Thyroid gland (tissue), 4 donors: Measurements from ENCODE around the gene RAB31. TPM values are rescaled to one million over a fixed set of nuclear protein-coding genes. Genes with fewer than 3 reads are reported as not detected.

ENCODE experiments used
- DNase-seq, 2 donors: peaks; one replicate each; pipeline ENCODE4 v3.0.0-alpha.2; 2019
- H3K27ac ChIP-seq, 3 donors: fragments of 200-600 bp; sonication (generic); 1 replicate in 2 of 3; 2 replicates in 1 of 3; pipeline ENCODE4 v1.5.1; 2016 to 2019; ENCODE audit warnings: mild to moderate bottlenecking in 1 of 3, moderate library complexity in 1 of 3
- H3K27me3 ChIP-seq: fragments of 200-600 bp; sonication (generic); one replicate; pipeline ENCODE4 v1.5.1; 2019
- H3K36me3 ChIP-seq, 2 donors: fragments of 200-600 bp; sonication (generic); one replicate each; pipeline ENCODE4 v1.5.1; 2016 to 2019
- H3K4me1 ChIP-seq, 2 donors: fragments of 200-600 bp; sonication (generic); one replicate each; pipeline ENCODE4 v1.5.1; 2017 to 2019
- H3K4me3 ChIP-seq, 3 donors: fragments of 200-600 bp; sonication (generic); replicated peaks in 1 of 3; 1 replicate in 2 of 3; 2 replicates in 1 of 3; pipeline ENCODE4 v1.5.1; 2016; ENCODE audit warnings: mild to moderate bottlenecking in 1 of 3
- H3K9me3 ChIP-seq: fragments of 200-600 bp; sonication (generic); one replicate; pipeline ENCODE4 v1.5.1; 2017
- POLR2A ChIP-seq, 2 donors: fragments of 450-650 bp; IDR thresholded peaks; one replicate each; pipeline ENCODE4 v1.6.1; 2017; ENCODE audit warnings: antibody characterized with exemption in 2 of 2, mild to moderate bottlenecking in 2 of 2, moderate library complexity in 1 of 2
- WGBS, 2 donors: methylation state at CpG; one replicate each; pipeline ENCODE4 v1.1.5; 2017; 5-methylcytosine and 5-hydroxymethylcytosine counted together
- intact Hi-C: fragments of 100-400 bp; cut with DNase I; formaldehyde crosslinking; loops from one replicate; pipeline ENCODE4 v1.15.1; 2023
- total RNA-seq, 4 donors: library from RNA; depleted of rRNA; stranded (reverse); fragments of >200 nt; gene quantifications; one replicate each; pipeline ENCODE4 v1.2.3, GENCODE V29; 2016
- TF ChIP-seq, protein P1 (sequence below), 6 experiments: fragments of 200-600 bp in 3 of 6; fragments of 450-650 bp in 3 of 6; sonication (generic) in 3 of 6; IDR thresholded peaks; one replicate each; pipeline ENCODE4 v1.5.1; 2016 to 2019; ENCODE audit warnings: antibody characterized with exemption in 6 of 6, mild to moderate bottlenecking in 2 of 6, inconsistent platforms in 1 of 6, moderate library complexity in 1 of 6

Gene RAB31
- total RNA-seq, 4 donors from 2014 or later, result 33.9 to 72.7 (median 40.8) TPM

GRCh38 chr18:9690418-9691188 lies 17.5 kb upstream of the RAB31 start:
- intact Hi-C loops, result no loop called here
- WGBS, 2 donors, result 94 to 97% methylated on average over 3 of the region's 3 CpGs
- Histone ChIP-seq H3K27ac (no peak overlapping the region), H3K4me1 (peaks cover 0 to 3% of the 10 kb centered on the region in 2 donors), H3K36me3 (no peaks in the 10 kb centered on the region), H3K9me3 (no peaks in the 10 kb centered on the region), H3K4me3 (no peak overlapping the region), H3K27me3 (no peaks in the 10 kb centered on the region)
- TF ChIP-seq POLR2A (IDR thresholded peaks at IDR 0.05), result no peak
- TF ChIP-seq, protein P1, sequence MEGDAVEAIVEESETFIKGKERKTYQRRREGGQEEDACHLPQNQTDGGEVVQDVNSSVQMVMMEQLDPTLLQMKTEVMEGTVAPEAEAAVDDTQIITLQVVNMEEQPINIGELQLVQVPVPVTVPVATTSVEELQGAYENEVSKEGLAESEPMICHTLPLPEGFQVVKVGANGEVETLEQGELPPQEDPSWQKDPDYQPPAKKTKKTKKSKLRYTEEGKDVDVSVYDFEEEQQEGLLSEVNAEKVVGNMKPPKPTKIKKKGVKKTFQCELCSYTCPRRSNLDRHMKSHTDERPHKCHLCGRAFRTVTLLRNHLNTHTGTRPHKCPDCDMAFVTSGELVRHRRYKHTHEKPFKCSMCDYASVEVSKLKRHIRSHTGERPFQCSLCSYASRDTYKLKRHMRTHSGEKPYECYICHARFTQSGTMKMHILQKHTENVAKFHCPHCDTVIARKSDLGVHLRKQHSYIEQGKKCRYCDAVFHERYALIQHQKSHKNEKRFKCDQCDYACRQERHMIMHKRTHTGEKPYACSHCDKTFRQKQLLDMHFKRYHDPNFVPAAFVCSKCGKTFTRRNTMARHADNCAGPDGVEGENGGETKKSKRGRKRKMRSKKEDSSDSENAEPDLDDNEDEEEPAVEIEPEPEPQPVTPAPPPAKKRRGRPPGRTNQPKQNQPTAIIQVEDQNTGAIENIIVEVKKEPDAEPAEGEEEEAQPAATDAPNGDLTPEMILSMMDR (IDR thresholded peaks at IDR 0.05), result no peak
- DNase-seq, result no peak

DNA sequence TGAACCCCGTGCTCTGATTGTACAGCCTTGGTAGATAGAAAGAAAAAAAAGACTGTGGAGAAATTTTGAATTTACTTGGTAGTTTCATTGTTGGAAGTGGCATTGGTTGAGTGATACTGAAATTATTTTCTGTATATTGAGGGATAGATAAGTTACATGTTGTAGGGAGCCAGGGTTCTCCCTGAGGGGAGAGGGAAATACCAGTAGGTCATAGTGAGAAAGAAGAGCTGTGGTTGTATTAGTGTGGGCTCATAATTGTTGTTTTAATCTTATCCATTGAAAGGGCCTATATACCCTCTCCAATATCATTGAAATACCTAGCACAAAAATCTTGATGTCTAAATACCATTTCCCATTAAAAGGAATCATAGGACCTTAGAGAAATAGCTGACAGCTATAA lies 16.9 kb upstream of the RAB31 start:
- Histone ChIP-seq H3K9me3 (no peaks in the 10 kb centered on the region), H3K4me1 (no peaks in the 10 kb centered on the region), H3K27me3 (no peaks in the 10 kb centered on the region), H3K27ac (no peak overlapping the region), H3K4me3 (no peak overlapping the region), H3K36me3 (no peaks in the 10 kb centered on the region)
- intact Hi-C loops, result no loop called here
- DNase-seq, result no peak
- TF ChIP-seq, protein P1 (IDR thresholded peaks at IDR 0.05), result no peak
- no peak for TF ChIP-seq POLR2A (IDR thresholded peaks at IDR 0.05)
- 86 to 92% methylated on average over 1 of the region's 1 CpG for WGBS, 2 donors

GRCh38 chr18:9694174-9694573 lies 13.9 kb upstream of the RAB31 start:
- H3K4me3 ChIP-seq, result no peak overlapping the region
- H3K27ac ChIP-seq, result no peak overlapping the region
- no peaks in the 10 kb centered on the region for H3K36me3 ChIP-seq
- no peak for TF ChIP-seq POLR2A (IDR thresholded peaks at IDR 0.05)
- TF ChIP-seq, protein P1 (IDR thresholded peaks at IDR 0.05), result no peak
- no peaks in the 10 kb centered on the region for H3K27me3 ChIP-seq
- no peaks in the 10 kb centered on the region for H3K4me1 ChIP-seq
- no peak for DNase-seq
- intact Hi-C loops, result no loop called here
- WGBS, 2 donors, result 78 to 89% methylated on average over 5 of the region's 5 CpGs
- H3K9me3 ChIP-seq, result no peaks in the 10 kb centered on the region

GRCh38 chr18:9694952-9695495 lies 13.1 kb upstream of the RAB31 start:
- Histone ChIP-seq H3K4me1 (no peaks in the 10 kb centered on the region), H3K4me3 (no peak overlapping the region), H3K27me3 (no peaks in the 10 kb centered on the region), H3K27ac (no peak overlapping the region), H3K36me3 (no peaks in the 10 kb centered on the region), H3K9me3 (no peaks in the 10 kb centered on the region)
- DNase-seq, result no peak
- TF ChIP-seq, protein P1 (IDR thresholded peaks at IDR 0.05), result no peak
- no peak for TF ChIP-seq POLR2A (IDR thresholded peaks at IDR 0.05)
- WGBS, 2 donors, result 88 to 91% methylated on average over 3 of the region's 3 CpGs
- intact Hi-C loops, result no loop called here

GRCh38 chr18:9695605-9696004 lies 12.5 kb upstream of the RAB31 start:
- TF ChIP-seq POLR2A (IDR thresholded peaks at IDR 0.05), result no peak
- TF ChIP-seq, protein P1 (IDR thresholded peaks at IDR 0.05), result no peak
- intact Hi-C loops, result no loop called here
- Histone ChIP-seq H3K9me3 (no peaks in the 10 kb centered on the region), H3K27ac (no peak overlapping the region), H3K27me3 (no peaks in the 10 kb centered on the region), H3K36me3 (no peaks in the 10 kb centered on the region), H3K4me3 (no peak overlapping the region), H3K4me1 (no peaks in the 10 kb centered on the region)
- no peak for DNase-seq
- 67 to 77% methylated on average over 5 of the region's 5 CpGs for WGBS, 2 donors
